IPS-15b (cell line): Measurements from ENCODE around the gene VPS13D.

Experiments used
- H3K27me3 ChIP-seq: one replicate; pipeline ENCODE4 v1.6.1; 2013; ENCODE audit warnings: low read length; ENCODE audit not compliant: control insufficient read depth, insufficient read depth
- H3K36me3 ChIP-seq: one replicate; pipeline ENCODE4 v1.6.1; 2013; ENCODE audit warnings: low read length; ENCODE audit not compliant: control insufficient read depth, insufficient read depth
- H3K4me1 ChIP-seq: one replicate; pipeline ENCODE4 v1.6.1; 2013; ENCODE audit warnings: mild to moderate bottlenecking, low read length; ENCODE audit not compliant: control insufficient read depth, insufficient read depth
- H3K4me3 ChIP-seq: one replicate; pipeline ENCODE4 v1.5.1; 2013; ENCODE audit warnings: low read depth, low read length
- H3K9ac ChIP-seq: one replicate; pipeline ENCODE4 v1.6.1; 2013; ENCODE audit warnings: low read depth, mild to moderate bottlenecking, low read length
- H3K9me3 ChIP-seq: one replicate; pipeline ENCODE4 v1.6.1; 2013; ENCODE audit warnings: mild to moderate bottlenecking, low read length; ENCODE audit not compliant: control insufficient read depth, insufficient read depth

Gene VPS13D

GRCh38 chr1:12434174-12434573 lies 204.3 kb downstream of the VPS13D start:
- H3K36me3 ChIP-seq: no peaks in the 10 kb centered on the region
- H3K9ac ChIP-seq: no peak overlapping the region
- H3K9me3 ChIP-seq: no peaks in the 10 kb centered on the region
- H3K27me3 ChIP-seq: no peaks in the 10 kb centered on the region
- H3K4me1 ChIP-seq: peaks cover 4% of the 10 kb centered on the region
- H3K4me3 ChIP-seq: no peak overlapping the region

- Histone ChIP-seq H3K4me3 (no peak overlapping the region), H3K9ac (no peak overlapping the region), H3K27me3 (no peaks in the 10 kb centered on the region), H3K36me3 (no peaks in the 10 kb centered on the region), H3K9me3 (no peaks in the 10 kb centered on the region), H3K4me1 (peaks cover 4% of the 10 kb centered on the region)
Measured at GRCh38 chr1:12434686-12435085, 204.9 kb downstream of the VPS13D start.

- Histone ChIP-seq H3K9me3 (no peaks in the 10 kb centered on the region), H3K36me3 (no peaks in the 10 kb centered on the region), H3K27me3 (no peaks in the 10 kb centered on the region), H3K9ac (no peak overlapping the region), H3K4me1 (peaks cover 4% of the 10 kb centered on the region), H3K4me3 (no peak overlapping the region)
Measured at GRCh38 chr1:12435639-12436344, 206.0 kb downstream of the VPS13D start.

GRCh38 chr1:12436345-12436658 lies 206.5 kb downstream of the VPS13D start:
- Histone ChIP-seq H3K4me1 (peaks cover 4% of the 10 kb centered on the region), H3K4me3 (no peak overlapping the region), H3K9ac (no peak overlapping the region), H3K36me3 (no peaks in the 10 kb centered on the region), H3K27me3 (no peaks in the 10 kb centered on the region), H3K9me3 (no peaks in the 10 kb centered on the region)

- Histone ChIP-seq H3K4me3 (no peak overlapping the region), H3K9ac (no peak overlapping the region), H3K36me3 (no peaks in the 10 kb centered on the region), H3K4me1 (peaks cover 4% of the 10 kb centered on the region), H3K27me3 (no peaks in the 10 kb centered on the region), H3K9me3 (no peaks in the 10 kb centered on the region)
Measured at GRCh38 chr1:12436817-12437599, 207.2 kb downstream of the VPS13D start.

GRCh38 chr1:12437629-12438028 lies 207.8 kb downstream of the VPS13D start:
- H3K4me3 ChIP-seq: no peak overlapping the region
- H3K9me3 ChIP-seq: no peaks in the 10 kb centered on the region
- no peaks in the 10 kb centered on the region for H3K36me3 ChIP-seq
- peaks cover 4% of the 10 kb centered on the region for H3K4me1 ChIP-seq
- H3K9ac ChIP-seq: no peak overlapping the region
- no peaks in the 10 kb centered on the region for H3K27me3 ChIP-seq

- Histone ChIP-seq H3K9me3 (no peaks in the 10 kb centered on the region), H3K4me3 (no peak overlapping the region), H3K9ac (no peak overlapping the region), H3K4me1 (peaks cover 4% of the 10 kb centered on the region), H3K27me3 (no peaks in the 10 kb centered on the region), H3K36me3 (no peaks in the 10 kb centered on the region)
Measured at GRCh38 chr1:12438349-12438924, 208.6 kb downstream of the VPS13D start.

- Histone ChIP-seq H3K36me3 (no peaks in the 10 kb centered on the region), H3K4me3 (no peak overlapping the region), H3K9ac (no peak overlapping the region), H3K4me1 (peaks cover under 1% of the 10 kb centered on the region), H3K27me3 (no peaks in the 10 kb centered on the region), H3K9me3 (no peaks in the 10 kb centered on the region)
Measured at GRCh38 chr1:12439073-12439472, 209.2 kb downstream of the VPS13D start.

- Histone ChIP-seq H3K4me1 (no peaks in the 10 kb centered on the region), H3K9ac (no peak overlapping the region), H3K4me3 (no peak overlapping the region), H3K9me3 (no peaks in the 10 kb centered on the region), H3K36me3 (no peaks in the 10 kb centered on the region), H3K27me3 (no peaks in the 10 kb centered on the region)
Measured at GRCh38 chr1:12441414-12442105, 211.7 kb downstream of the VPS13D start.

- Histone ChIP-seq H3K9me3 (no peaks in the 10 kb centered on the region), H3K9ac (no peak overlapping the region), H3K4me3 (no peak overlapping the region), H3K36me3 (no peaks in the 10 kb centered on the region), H3K27me3 (no peaks in the 10 kb centered on the region), H3K4me1 (no peaks in the 10 kb centered on the region)
Measured at GRCh38 chr1:12442217-12442616, 212.4 kb downstream of the VPS13D start.

GRCh38 chr1:12443151-12443550 lies 213.3 kb downstream of the VPS13D start:
- Histone ChIP-seq H3K9ac (no peak overlapping the region), H3K27me3 (no peaks in the 10 kb centered on the region), H3K4me3 (no peak overlapping the region), H3K4me1 (no peaks in the 10 kb centered on the region), H3K36me3 (no peaks in the 10 kb centered on the region), H3K9me3 (no peaks in the 10 kb centered on the region)
